Osteocyte (in vitro differentiated cells): ENCODE data around the gene SLC25A22. TPM values are rescaled to one million over a fixed set of nuclear protein-coding genes. Genes with fewer than 3 reads are reported as not detected.
A peak's percentile ranks its signal among the peaks of the same experiment; 100 is the strongest.

Source experiments
- DNase-seq: peaks from one replicate; pipeline ENCODE4 v3.0.0; 2021; ENCODE audit warnings: mixed read lengths; ENCODE audit not compliant: unreplicated experiment; ENCODE audit errors: extremely low spot score
- H3K27ac Mint-ChIP-seq: one replicate; pipeline ENCODE4 v1.8.0; 2021; ENCODE audit warnings: mild to moderate bottlenecking, mixed read lengths; ENCODE audit not compliant: unreplicated experiment
- H3K27me3 Mint-ChIP-seq: one replicate; pipeline ENCODE4 v1.8.0; 2021; ENCODE audit warnings: mixed read lengths; ENCODE audit not compliant: unreplicated experiment
- H3K36me3 Mint-ChIP-seq: one replicate; pipeline ENCODE4 v1.8.0; 2021; ENCODE audit warnings: mixed read lengths; ENCODE audit not compliant: unreplicated experiment
- H3K4me1 Mint-ChIP-seq: one replicate; pipeline ENCODE4 v1.8.0; 2021; ENCODE audit warnings: mixed read lengths; ENCODE audit not compliant: unreplicated experiment
- H3K4me3 Mint-ChIP-seq: one replicate; pipeline ENCODE4 v1.8.0; 2021; ENCODE audit warnings: mild to moderate bottlenecking, moderate library complexity, mixed read lengths; ENCODE audit not compliant: unreplicated experiment
- H3K9me3 Mint-ChIP-seq: one replicate; pipeline ENCODE4 v1.8.0; 2021; ENCODE audit warnings: mixed read lengths; ENCODE audit not compliant: unreplicated experiment
- CTCF ChIP-seq: fragments of 200-600 bp; sonication (generic); IDR thresholded peaks from 2 replicates; pipeline ENCODE4 v1.5.0; 2021; ENCODE audit warnings: antibody characterized with exemption, mild to moderate bottlenecking, moderate library complexity
- total RNA-seq: library from RNA; stranded (reverse); gene quantifications from 2 replicates; pipeline ENCODE4 v1.2.1, GENCODE V29; 2021

The SLC25A22 gene
- total RNA-seq, 1 donor from 2014 or later = 19.7 TPM

GRCh38 chr11:774873-775592 is 23.0 kb downstream of the SLC25A22 start:
- peak overlapping the region; percentile 88 for H3K27ac Mint-ChIP-seq
- H3K4me1 Mint-ChIP-seq = peaks cover 23% of the 10 kb centered on the region
- DNase-seq = no peak
- no peaks in the 10 kb centered on the region for H3K27me3 Mint-ChIP-seq
- H3K4me3 Mint-ChIP-seq = peak overlapping the region; percentile 86
- H3K36me3 Mint-ChIP-seq = no peaks in the 10 kb centered on the region
- TF ChIP-seq CTCF = no peak
- H3K9me3 Mint-ChIP-seq = no peaks in the 10 kb centered on the region

GRCh38 chr11:773830-774229 is 24.3 kb downstream of the SLC25A22 start:
- Mint-ChIP-seq H3K27me3 (no peaks in the 10 kb centered on the region), H3K27ac (no peak overlapping the region), H3K9me3 (no peaks in the 10 kb centered on the region), H3K36me3 (no peaks in the 10 kb centered on the region), H3K4me1 (peaks cover 23% of the 10 kb centered on the region), H3K4me3 (no peak overlapping the region)
- no peak for TF ChIP-seq CTCF
- no peak for DNase-seq

GRCh38 chr11:773425-773824 is 24.7 kb downstream of the SLC25A22 start:
- no peak for TF ChIP-seq CTCF
- peaks cover 23% of the 10 kb centered on the region for H3K4me1 Mint-ChIP-seq
- no peaks in the 10 kb centered on the region for H3K36me3 Mint-ChIP-seq
- no peak overlapping the region for H3K27ac Mint-ChIP-seq
- no peak for DNase-seq
- no peaks in the 10 kb centered on the region for H3K9me3 Mint-ChIP-seq
- no peak overlapping the region for H3K4me3 Mint-ChIP-seq
- no peaks in the 10 kb centered on the region for H3K27me3 Mint-ChIP-seq

- no peak for TF ChIP-seq CTCF
- no peak overlapping the region for H3K4me3 Mint-ChIP-seq
- peak; percentile 84 for DNase-seq
Observed at GRCh38 chr11:772429-773390, 25.4 kb downstream of the SLC25A22 start.

More at GRCh38 chr11:772429-773390, 25.4 kb downstream of the SLC25A22 start:
- peaks cover 23% of the 10 kb centered on the region for H3K4me1 Mint-ChIP-seq
- no peaks in the 10 kb centered on the region for H3K36me3 Mint-ChIP-seq
- no peaks in the 10 kb centered on the region for H3K27me3 Mint-ChIP-seq
- H3K27ac Mint-ChIP-seq = no peak overlapping the region
- H3K9me3 Mint-ChIP-seq = no peaks in the 10 kb centered on the region
